ENCODE data around the gene PLIN3. TPM values are rescaled to one million over a fixed set of nuclear protein-coding genes. Genes with fewer than 3 reads are reported as not detected.

Gene PLIN3
- total and polyA plus RNA-seq, 9 of the 15 experiments (the other 6 are each of a cell fraction or from before 2014, with no cell fraction given), result 7.5 to 75.6 (median 43.1) TPM

- TF ChIP-seq TOE1 (IDR thresholded peaks at IDR 0.05; ENCODE audit: borderline replicate concordance), result 0 out of 2 replicates have a peak, but pooled peaks have one; percentile 24
- no peak for TF ChIP-seq TOE1 (CRISPR knock-in tag; IDR thresholded peaks at IDR 0.05; ENCODE audit: borderline replicate concordance, low read depth)
- no peak for TF ChIP-seq WHSC1 (IDR thresholded peaks at IDR 0.05; ENCODE audit: low read length)
- TF ChIP-seq ZNF23 (CRISPR knock-in tag; IDR thresholded peaks at IDR 0.05), result no peak
- peak; percentile 43; the same call in 1 of the 2 replicates for TF ChIP-seq EP400 (IDR thresholded peaks at IDR 0.05)
- peak; percentile 68; the same call in 1 of the 2 replicates for TF ChIP-seq ZNF764 (CRISPR knock-in tag; IDR thresholded peaks at IDR 0.05; ENCODE audit: low read depth)
- no peak for TF ChIP-seq FUS (optimal IDR thresholded peaks at IDR 0.05; ENCODE audit: low read depth, low read length)
- 0 out of 2 replicates have a peak, but pooled peaks have one; percentile 3 for TF ChIP-seq TFAP4 (CRISPR knock-in tag; IDR thresholded peaks at IDR 0.05; ENCODE audit: borderline replicate concordance)
- no peak for TF ChIP-seq RBM25 (IDR thresholded peaks at IDR 0.05; ENCODE audit: low read depth, low read length, severe bottlenecking)
- peak; percentile 15; the same call in 1 of the 2 replicates for TF ChIP-seq CXXC5 (CRISPR knock-in tag; IDR thresholded peaks at IDR 0.05)
- no peak for TF ChIP-seq ASH1L (IDR thresholded peaks at IDR 0.05; ENCODE audit: borderline replicate concordance, low read depth, partially characterized antibody)
- TF ChIP-seq THRB (CRISPR knock-in tag; conservative IDR thresholded peaks at IDR 0.05), result no peak
- TF ChIP-seq, protein P1, sequence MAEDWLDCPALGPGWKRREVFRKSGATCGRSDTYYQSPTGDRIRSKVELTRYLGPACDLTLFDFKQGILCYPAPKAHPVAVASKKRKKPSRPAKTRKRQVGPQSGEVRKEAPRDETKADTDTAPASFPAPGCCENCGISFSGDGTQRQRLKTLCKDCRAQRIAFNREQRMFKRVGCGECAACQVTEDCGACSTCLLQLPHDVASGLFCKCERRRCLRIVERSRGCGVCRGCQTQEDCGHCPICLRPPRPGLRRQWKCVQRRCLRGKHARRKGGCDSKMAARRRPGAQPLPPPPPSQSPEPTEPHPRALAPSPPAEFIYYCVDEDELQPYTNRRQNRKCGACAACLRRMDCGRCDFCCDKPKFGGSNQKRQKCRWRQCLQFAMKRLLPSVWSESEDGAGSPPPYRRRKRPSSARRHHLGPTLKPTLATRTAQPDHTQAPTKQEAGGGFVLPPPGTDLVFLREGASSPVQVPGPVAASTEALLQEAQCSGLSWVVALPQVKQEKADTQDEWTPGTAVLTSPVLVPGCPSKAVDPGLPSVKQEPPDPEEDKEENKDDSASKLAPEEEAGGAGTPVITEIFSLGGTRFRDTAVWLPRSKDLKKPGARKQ (CRISPR knock-in tag; IDR thresholded peaks at IDR 0.05), result peak; percentile 76; the same call in 1 of the 2 replicates
- peak; percentile 36; the same call in 1 of the 2 replicates for TF ChIP-seq ATF7 (IDR thresholded peaks at IDR 0.05)
Measured at GRCh38 chr19:4911786-4912672, 44.6 kb upstream of the PLIN3 start (continued).

All from K562 (cell line).